CMK (cell line): Measurements from ENCODE around the gene TUFM.
"Not testable (repeated sequence)": the region's sequence is repeated elsewhere in the genome, so short reads cannot be mapped to it uniquely, and the experiment has no call there.

Experiments used
- DNase-seq: peaks from one replicate; pipeline ENCODE4 v3.0.0-alpha.2; 2010; ENCODE audit warnings: low read depth

The TUFM gene

DNA sequence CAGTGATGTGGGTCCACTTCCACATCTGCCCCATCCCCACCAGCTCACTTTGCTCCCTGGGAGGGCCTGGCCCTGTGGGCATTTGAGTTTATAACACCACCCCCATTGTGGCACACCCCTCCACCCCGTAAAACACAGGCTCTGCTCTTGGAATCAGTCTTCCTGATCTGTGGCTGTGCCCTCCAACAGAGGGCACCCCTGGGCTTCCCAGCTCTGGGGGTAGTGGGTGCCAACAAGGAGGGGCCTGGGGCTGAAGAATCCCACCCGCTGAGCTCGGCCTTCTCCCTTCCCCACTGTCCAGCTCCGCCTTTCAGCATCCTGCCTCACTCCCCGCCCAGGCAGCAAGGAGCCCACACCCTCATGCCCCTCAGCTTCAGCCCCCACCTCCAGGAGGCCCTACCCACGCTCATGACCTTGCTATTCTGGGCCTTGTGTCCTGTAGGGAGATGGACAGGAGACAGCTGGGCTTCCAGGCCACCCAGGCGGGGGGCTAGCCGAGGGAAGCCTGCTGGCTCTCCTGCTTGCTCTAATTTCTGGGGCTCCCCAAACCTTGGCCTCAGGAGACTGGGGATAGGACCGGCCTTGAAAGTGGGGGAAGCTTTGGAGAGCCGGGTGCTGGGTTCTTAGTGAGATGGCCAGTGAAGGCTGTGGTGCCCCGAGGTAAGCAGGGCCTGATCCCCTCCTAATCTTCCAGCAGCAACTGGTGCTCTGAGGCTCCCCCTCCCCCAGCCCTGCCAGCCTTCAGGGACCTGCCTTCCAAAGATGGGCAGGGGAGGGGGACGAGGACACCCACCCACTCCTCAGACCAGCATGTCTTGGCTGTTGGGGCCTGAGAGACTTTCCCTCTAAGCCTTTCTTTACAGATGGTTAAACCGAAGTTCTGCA, 29.2 kb upstream of the TUFM start:
- no peak for DNase-seq

DNA sequence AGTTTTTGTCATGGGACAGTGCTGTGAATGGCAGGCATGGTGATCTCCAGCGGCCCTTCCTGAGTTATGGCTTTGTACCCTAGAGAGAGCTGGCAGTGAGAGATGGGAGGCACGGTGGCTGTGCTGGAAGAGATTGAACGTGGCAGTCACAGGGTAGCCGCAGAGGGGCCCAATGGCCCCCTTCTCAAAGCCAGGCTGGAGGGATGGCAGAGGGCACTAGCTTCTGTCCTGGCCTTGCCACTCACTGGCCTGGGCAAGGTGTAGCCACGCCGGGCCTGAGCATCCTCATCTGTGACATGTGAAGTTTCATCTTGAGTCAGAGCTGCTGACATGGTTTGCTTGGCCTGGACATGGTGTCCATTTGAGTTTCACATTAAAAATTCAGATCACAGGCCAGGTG, 28.3 kb upstream of the TUFM start:
- DNase-seq, result no peak

DNA sequence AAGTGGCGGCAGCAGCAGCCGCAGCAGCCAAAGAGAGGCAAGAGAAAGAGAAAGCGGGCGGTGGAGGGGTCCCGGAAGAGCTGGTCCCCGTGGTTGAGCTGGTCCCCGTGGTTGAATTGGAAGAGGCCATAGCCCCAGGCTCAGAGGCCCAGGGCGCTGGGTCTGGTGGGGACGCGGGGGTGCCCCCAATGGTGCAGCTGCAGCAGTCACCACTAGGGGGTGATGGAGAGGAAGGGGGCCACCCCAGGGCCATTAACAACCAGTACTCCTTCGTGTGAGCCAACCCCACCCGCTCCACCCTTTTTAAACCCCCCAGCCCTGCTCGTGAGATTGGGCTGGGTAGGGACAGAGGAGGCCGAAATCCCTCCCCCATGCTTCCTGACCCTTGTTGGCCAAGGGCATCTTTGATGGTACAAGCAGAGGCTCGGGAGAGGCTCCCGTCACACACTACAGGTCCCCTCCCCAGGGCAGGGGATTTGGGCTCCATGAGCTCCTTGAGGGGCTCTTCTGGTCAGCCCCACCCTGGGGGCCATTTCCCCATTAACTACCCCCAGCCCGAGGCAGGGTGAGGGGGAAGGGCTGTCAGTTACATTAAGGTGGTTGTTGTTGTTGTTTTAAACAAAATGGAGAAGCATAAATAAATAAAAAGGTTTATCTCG, 27.5 kb upstream of the TUFM start:
- no peak for DNase-seq

DNA sequence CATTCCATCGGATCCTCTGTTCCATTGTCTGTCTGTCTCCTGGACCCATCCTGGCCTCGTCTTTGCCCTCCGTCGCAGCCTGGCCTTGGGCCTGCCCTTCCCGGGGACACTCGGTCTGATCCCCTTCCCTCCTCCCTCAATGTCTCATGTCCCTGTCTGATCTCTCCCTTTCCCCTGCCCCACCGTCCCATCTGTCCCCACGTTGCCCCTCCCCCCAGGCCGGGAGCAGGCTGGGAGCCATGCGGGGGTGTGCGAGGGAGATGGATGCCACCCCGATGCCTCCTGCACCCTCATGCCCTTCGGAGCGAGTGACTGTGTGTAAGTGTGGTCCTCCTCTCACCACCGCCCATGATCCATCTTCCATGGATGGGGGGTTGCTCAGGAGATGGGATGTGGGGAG, 26.8 kb upstream of the TUFM start:
- no peak for DNase-seq

DNA sequence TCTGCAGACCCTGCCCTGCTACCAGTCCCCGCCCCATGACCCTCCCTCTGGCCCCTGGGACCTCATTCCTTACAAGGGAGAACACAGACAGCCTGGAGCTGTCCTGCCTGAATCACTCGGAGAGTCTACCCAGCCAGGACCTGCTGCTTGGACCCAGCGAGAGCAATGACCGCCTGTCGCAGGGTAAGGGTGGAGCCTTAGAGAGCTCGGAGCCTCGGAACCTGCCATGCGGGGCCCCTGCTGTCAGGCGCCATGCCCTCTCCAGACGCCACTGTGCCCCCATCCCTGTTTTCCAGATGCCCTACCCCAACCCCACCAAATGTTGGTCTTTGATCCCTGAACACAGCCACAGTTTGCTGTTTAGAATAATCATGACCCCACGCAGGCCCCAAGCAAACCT, 23.1 kb upstream of the TUFM start:
- no peak for DNase-seq

DNA sequence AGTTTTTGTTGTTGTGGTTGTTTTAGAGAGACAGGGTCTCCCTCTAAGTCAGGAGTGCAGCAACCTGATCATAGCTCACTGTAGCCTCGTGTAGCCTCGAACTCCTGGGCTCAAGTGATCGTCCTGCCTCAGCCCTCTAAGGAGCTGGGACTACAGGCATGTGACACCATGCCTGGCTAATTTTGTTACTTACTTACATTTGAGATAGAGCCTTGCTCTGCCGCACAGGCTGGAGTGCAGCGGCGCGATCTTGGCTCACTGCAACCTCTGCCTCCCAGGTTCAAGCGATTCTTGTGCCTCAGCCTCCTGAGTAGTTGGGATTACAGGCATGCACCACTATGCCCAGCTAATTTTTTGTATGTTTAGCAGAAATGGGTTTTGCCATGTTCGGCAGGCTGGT, 21.5 kb upstream of the TUFM start:
- DNase-seq, result not testable (repeated sequence)

DNA sequence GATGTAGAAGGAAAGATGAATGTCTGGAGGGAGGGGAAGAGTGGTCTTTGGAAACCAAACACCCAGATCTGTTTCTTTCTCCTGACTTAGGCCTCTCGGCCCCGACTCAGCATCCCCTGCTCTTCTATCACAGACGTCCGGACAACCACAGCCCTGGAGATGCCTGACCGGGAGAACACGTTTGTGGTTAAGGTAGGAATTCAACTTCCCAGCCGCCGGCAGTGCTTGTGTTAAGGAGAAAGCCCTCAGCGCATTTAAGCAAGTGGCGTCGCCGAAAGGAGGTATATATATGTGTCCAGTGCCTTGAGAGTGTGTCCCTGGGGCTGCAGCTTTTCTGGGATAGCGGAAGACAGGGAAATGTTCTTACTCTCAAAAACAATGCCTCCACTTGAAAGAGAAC, 21.1 kb upstream of the TUFM start:
- DNase-seq, result no peak

DNA sequence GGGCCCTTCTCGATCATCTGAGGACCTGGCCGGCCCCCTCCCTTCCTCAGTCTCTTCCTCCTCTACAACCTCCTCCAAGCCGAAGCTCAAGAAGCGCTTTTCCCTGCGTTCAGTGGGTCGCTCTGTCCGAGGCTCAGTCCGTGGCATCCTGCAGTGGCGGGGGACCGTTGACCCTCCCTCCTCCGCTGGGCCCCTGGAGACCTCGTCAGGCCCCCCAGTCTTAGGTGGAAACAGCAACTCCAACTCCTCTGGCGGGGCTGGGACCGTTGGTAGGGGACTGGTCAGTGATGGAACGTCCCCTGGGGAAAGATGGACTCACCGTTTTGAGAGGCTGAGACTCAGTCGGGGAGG, 20.3 kb upstream of the TUFM start:
- DNase-seq, result no peak

DNA sequence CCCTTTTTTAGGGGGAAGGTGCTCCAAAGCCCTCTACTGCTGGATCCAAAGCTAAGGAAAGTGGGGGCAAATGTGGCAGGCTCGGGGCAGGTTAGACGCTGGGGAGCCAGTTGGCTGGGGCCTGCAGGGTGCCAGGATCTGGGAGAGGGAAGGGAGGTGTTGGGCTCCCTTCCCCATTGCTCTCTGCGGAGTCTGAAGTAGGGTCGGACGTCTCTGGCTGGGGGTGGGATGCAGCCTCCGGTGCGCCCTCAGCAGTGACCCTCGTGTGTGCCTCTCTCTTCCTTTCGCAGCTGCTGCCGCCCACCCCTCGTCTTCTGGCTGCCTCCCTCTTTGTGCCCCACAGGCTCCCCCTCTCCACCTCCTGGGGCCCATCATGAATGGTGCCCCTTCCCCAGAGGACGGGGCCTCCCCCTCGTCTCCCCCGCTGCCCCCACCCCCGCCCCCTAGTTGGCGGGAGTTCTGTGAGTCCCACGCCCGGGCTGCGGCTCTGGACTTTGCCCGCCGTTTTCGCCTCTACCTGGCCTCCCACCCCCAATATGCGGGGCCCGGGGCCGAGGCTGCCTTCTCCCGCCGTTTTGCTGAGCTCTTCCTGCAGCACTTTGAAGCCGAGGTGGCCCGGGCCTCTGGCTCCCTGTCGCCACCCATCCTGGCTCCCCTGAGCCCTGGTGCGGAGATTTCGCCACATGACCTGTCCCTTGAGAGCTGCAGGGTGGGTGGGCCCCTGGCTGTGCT, 19.7 kb upstream of the TUFM start:
- DNase-seq, result no peak

DNA sequence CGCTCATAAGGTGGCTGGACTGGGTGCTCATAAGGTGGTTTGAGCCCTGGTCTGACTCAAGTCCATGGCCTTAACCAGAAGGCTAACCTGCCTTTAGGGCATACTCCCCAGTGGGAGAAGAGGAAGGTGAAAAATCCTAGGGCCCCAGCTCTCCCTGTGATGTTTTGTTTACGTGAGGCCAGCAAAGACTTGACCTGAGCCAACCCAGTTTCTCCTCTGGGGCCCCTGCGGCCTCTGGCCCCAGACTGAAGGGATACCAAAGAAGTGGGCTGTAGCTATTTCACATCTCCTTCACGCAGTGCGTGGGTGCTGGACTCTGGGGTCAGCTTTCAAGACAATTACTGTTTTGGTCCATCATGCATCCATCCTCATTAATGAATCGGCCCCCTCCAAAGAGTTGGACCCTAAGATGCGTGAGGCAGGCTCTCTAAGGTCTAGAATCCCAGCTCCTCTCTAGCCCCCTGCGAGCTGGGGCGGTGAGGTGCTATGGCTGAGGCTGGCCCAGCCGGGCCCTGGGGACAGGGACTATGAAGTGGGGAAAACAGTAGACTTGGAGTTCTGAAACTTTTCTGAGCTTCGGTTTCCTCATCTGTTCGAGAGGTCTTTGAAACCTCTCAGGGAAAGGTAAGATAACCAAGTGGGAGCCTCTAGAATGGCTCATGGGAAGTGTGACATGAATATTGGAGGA, 19.0 kb upstream of the TUFM start:
- no peak for DNase-seq

DNA sequence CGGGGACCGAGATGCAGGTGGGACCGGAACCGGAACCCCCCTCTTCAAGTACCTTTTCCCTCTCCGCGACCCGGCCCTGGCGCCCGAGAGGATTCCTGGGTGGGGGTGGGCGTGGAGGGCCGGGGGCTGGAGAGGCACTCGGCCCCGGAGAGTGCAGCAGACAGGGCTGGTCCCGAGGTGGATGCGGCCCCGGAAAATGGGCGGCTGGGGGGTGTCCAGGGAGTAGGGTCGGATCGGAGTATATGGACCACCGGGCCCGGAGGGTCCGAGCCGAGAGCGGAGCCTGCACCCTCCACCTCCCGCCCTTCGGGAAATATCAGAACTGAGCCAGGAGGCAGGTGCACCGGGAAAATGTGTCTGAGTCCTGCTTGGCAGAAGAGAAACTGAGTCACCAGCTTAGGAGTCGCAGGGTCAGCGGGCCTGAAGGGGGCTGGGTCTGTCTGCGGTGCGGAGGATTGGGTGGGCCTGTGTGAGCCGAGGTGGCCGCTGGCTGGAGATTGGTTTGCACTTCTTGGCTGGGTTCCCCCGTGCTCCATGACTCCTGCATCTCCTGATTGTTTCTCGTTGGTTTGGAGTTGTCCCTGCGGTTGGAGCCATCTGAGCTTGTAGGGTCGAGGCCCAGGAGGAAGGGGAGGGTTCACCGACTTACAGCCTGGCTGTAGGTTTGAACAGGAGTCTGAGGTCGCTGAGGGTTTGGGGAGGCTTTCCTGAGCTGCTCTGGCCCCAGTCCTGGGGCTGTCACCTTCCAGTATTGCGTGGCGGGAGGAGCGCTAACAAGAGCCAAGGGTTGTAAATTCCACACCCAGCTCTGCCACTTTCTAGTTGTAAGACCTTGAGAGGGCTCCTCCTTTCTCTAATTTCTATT, 18.0 kb upstream of the TUFM start:
- no peak for DNase-seq

DNA sequence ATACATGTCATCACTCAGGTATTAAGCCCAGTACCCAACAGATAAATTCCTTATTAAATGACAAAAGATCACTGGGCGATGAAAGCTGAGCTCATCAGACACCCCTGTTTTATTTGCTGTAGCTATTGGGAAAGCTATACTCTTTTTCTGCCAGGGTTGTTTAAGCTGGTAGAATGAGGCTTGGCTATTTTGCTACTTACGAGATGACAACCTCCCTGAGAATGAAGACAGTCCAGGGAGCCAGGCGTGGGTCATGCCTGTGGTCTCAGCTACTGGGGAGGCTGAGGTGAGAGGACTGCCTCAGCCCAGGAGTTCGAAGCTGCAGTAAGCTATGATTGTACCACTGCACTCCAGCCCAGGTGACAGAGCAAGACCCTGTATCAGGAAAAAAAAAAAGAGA, 13.2 kb upstream of the TUFM start:
- no peak for DNase-seq

DNA sequence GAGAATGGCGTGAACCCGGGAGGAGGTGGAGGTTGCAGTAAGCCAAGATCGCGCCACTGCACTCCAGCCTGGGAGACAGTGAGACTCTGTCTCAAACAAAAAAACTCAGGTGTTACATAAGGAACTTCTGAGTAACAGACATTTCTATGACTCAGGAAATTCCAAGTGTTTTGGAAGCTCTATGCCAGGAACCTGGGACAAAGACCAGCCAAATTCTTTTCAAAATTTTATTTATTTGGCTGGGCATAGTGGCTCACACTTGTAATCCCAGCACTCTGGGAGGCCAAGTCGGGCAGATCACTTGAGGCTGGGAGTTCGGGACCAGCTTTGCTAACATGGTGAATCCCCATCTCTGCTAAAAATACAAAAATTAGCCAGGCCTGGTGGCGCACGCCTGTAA, 12.3 kb upstream of the TUFM start:
- DNase-seq, result no peak

DNA sequence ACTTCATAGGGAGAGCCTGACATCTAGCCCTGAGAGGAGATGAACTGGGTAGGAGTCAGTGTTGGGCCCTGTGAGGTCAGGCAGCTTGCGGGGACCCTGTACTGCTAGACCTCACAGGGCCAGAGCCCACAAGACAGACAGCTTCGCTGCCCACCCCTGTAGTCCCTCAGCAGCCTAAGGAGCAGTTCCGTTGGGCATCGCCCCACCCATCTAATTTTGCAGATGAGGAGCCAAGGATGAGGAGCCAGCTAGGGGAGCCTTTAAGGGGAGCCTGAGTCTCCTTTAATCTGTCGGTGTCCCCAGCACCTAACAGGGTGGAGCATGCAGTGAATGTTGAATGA, 755 bp upstream of the TUFM start:
- DNase-seq, result no peak

DNA sequence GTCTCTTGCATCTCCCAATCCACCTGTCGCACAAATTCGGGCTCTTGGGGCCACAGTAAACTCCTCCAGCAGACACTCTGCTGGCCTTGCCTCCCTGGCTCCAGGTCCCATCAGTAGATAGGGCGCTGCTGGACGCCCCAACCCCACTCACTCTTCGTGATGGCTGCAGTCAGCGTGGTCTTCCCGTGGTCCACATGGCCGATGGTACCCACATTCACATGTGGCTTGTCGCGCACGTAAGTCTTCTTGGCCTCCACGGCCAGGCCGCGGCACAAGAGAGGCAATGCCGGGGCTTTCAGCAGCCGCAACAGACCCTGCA, 428 bp downstream of the TUFM start:
- DNase-seq, result no peak

DNA sequence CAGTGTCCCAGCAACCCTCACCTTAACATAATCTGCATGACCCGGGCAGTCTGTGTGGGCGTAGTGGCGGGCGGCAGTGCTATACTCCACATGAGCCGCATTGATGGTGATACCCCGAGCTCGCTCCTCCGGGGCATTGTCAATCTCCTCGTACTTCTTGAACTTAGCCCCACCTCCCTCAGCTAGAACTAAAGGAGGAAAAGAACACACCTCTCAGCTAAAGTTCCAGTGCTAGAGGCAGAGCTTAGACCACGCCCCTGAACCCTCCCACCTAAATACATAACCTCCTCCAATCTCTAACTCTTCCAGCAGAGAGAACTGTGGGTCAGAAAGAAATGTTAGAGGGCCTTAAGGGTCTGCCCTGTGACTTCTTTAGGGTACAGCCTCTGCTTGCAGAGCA, 855 bp downstream of the TUFM start:
- DNase-seq, result no peak

DNA sequence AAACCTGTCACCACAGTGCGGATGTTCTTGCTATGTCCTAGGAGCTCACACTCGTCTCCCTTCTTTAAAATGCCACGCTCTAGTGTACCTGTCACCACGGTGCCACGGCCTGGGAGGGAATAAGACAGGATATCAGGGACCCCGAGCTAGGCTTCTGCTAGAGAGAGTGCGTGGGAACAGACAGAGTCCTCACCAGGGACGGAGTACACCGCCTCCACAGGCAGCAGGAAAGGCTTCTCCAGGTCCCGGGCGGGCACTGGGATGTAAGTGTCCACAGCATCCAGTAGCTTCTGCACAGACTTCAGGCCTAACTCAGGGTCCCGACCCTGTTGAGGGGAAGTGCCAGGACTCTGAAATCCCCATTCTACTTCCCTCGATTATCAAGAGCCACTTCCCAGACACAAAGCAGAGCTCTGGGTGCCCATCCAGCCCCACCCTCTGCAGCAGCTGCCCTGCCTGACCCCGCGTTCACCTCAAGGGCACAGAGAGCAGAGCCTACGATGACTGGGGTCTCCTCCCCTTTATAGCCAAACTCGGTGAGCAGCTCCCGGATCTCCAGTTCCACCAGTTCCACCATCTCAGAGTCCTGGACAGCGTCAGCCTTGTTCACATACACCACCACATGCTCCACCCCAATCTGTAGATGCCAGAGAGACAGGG, 1.8 kb downstream of the TUFM start:
- DNase-seq, result no peak

DNA sequence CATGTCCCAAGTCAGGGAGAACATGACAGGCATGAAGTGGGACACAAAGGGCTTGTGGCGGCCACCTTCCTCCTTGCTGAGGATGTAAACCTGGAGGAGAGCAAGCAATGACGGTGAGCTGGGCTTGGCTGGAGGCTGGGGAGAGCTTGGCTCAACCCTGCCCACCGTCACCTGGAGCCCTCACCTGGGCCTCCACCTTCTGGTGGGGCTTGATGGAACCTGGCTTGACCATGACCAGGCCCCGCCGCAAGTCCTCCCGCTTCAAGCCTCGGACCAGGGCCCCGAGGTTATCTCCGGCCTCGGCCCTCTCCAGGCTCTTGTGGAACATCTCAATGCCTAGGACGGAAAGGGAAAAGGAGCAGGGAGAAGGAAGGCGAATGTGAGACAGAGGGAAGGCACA, 2.4 kb downstream of the TUFM start:
- DNase-seq, result no peak

DNA sequence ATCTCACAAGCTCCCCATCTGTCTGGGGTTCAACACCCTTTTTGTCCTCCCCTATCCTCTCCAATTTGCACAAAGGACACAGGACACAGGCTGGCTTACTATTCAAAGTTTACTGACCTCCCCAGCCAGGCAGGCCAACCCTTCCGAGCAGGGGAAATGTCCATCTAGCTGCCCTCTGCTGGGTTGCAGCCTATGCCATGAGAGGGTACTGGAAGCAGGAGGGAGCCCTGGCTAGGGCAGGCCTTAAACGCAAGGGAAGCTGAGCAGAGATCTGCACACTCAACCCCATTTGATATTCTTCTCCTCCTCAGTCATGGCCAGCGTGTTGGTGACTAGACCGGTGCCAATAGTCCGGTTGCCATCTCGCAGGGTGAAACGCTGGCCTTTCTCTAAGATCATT, 3.5 kb downstream of the TUFM start:
- no peak for DNase-seq

DNA sequence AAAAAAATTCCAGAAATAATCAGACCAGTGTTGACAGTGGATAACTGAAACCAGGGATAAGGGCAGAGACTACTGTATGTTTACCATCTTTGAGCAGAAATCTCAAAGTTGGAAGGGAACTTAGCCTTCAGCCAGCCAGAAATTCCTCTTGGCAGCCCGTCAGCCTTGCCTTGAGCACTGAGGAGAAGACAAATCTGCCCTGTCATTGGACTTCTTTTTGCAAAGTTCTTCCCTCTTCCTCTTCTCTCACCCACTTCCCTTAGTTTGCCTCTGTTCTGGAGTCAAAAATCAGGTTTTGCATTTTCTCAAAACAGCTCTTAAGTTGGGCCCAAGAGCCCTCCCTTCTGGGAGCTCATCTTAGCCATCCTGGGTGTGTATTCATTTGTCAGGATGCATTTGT, 6.2 kb downstream of the TUFM start:
- no peak for DNase-seq

DNA sequence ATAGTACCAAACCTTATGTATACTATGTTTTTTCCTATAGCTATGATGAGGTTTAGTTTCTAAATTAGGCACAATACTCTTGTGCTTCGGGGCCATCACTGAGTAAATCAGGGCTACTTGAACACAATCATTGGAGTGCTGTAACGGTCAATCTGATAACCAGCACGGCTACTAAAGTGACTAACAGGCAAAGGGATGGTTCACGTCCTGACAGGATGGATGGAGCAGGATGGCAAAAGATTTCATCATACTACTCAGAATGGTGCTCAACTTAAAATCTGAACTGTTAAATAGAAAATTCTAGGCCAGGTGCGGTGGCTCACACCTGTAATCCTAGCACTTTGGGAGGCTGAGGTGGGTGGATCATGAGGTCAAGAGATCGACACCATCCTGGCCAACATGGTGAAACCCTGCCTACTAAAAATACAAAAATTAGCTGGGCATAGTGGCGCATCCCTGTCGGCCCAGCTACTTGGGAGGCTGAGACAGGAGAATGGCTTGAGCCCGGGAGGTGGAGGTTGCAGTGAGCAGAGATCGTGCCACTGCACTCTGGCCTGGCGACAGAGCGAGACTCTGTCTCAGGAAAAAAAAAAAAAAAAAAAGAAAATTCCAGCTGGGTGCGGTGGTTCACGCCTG, 7.0 kb downstream of the TUFM start:
- no peak for DNase-seq
